ENCODE data around the gene METTL13. TPM values are rescaled to one million over a fixed set of nuclear protein-coding genes. Genes with fewer than 3 reads are reported as not detected.

METTL13 gene
- total and polyA plus RNA-seq, 2 of the 8 experiments (the other 6 are each of a cell fraction or from before 2014, with no cell fraction given), result 38.1 to 66.3 TPM

DNA sequence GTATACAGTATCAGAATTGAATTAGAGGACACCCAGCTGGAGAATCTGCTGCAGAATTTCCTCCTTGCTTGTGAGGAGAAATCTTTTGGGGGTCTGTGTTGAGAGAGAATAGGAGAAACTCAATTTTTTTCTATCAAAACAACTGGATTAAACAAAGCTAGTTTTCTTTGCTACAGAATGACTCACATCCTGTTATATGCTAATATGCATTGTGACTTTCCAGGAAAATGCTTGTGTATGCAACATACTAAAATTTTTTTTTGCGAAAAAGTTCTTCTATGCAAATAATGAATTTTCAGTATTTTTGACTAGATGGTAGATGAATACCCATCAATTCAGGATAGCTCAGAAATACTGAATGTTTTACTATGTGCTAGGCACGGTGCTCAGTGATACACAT, 41.8 kb upstream of the METTL13 start:
- no peak overlapping the region for H3K18ac ChIP-seq (ENCODE audit: extremely low read depth, low read length)
- POLR2A ChIA-PET (ENCODE audit: partially characterized antibody), result no interaction called here

More for the DNA sequence above, 41.8 kb upstream of the METTL13 start:
- Histone ChIP-seq H2BK20ac (ENCODE audit: low read length) (no peak overlapping the region), H3K4me3 (ENCODE audit: extremely low read depth in 1 of 4, insufficient read depth in 2 of 4, low read depth in 3 of 4, low read length in 4 of 4) (no peak overlapping the region), H4K8ac (ENCODE audit: extremely low read depth, insufficient read depth, low read length) (no peak overlapping the region), H4K20me1 (replicated peaks in 1 of 2; ENCODE audit: control insufficient read depth in 1 of 2, insufficient read depth in 2 of 2, low read length in 2 of 2) (no peaks in the 10 kb centered on the region), H2BK5ac (ENCODE audit: low read depth, low read length) (no peak overlapping the region), H2BK120ac (replicated peaks; ENCODE audit: low read depth, low read length) (no peak overlapping the region), H3K23me2 (ENCODE audit: low read depth, low read length) (peaks cover 5% of the 10 kb centered on the region), H3K27ac (ENCODE audit: low read depth, low read length) (no peak overlapping the region), H3K23ac (ENCODE audit: insufficient read length) (no peak overlapping the region), H3K9ac (replicated peaks in 1 of 4; ENCODE audit: extremely low read depth in 1 of 4, low read depth in 3 of 4, low read length in 3 of 4) (no peak overlapping the region), H2AK5ac (ENCODE audit: low read depth, low read length) (no peak overlapping the region), H3K4ac (replicated peaks; ENCODE audit: insufficient read length, low read depth, low read length) (no peak overlapping the region), H3K9me3 (ENCODE audit: insufficient read depth in 2 of 2, low read depth in 1 of 2, low read length in 1 of 2) (no peaks in the 10 kb centered on the region), H3K4me2 (ENCODE audit: insufficient read depth in 1 of 2, low read depth in 2 of 2, low read length in 2 of 2) (no peak overlapping the region), H3K14ac (ENCODE audit: insufficient read length) (no peak overlapping the region), H3K36me3 (ENCODE audit: control insufficient read depth in 2 of 4, insufficient read depth in 4 of 4, low read length in 3 of 4) (peaks cover 0 to 9% (median 0%) of the 10 kb centered on the region in 4 experiments; a peak in 4 of 8 replicates), H3K4me1 (replicated peaks in 1 of 4; ENCODE audit: control insufficient read depth in 3 of 4, insufficient read depth in 4 of 4, low read length in 3 of 4) (peaks cover 0 to 6% (median 1%) of the 10 kb centered on the region in 4 experiments; a peak in 3 of 7 replicates), H2AFZ (ENCODE audit: low read length) (no peak overlapping the region), H4K91ac (replicated peaks; ENCODE audit: insufficient read length, low read length) (no peak overlapping the region), H2BK12ac (ENCODE audit: low read depth, low read length) (no peak overlapping the region), H3K27me3 (replicated peaks in 1 of 4; ENCODE audit: control insufficient read depth in 3 of 4, extremely low read depth in 1 of 4, insufficient read depth in 3 of 4, low read length in 3 of 4) (no peaks in the 10 kb centered on the region), H3K79me2 (ENCODE audit: control insufficient read depth in 1 of 2, insufficient read depth in 2 of 2, low read length in 2 of 2) (peaks cover 0 to 10% of the 10 kb centered on the region in 2 experiments; a peak in 1 of 4 replicates), H2BK15ac (ENCODE audit: low read length) (no peak overlapping the region), H4K5ac (ENCODE audit: insufficient read length, low read depth, low read length) (no peak overlapping the region), H3K79me1 (ENCODE audit: low read depth, low read length) (no peaks in the 10 kb centered on the region), H3K56ac (replicated peaks; ENCODE audit: insufficient read length, low read depth, low read length) (no peak overlapping the region)
- no peak for TF ChIP-seq BCL11A (IDR thresholded peaks at IDR 0.05; ENCODE audit: low read depth in 2 of 2, low read length in 2 of 2)
- whole genome bisulfite sequencing, 2 experiments (ENCODE audit: extremely low coverage in 1 of 2, insufficient coverage in 1 of 2, insufficient read length in 1 of 2, insufficient replicate concordance in 2 of 2, low coverage in 1 of 2, low lambda C conversion rate in 2 of 2, missing lambda C conversion rate in 1 of 2), result 95% methylated on average over 2 of the region's 2 CpGs; no CpG with 5 or more reads in 1 of the 2 experiments
- DNase-seq (ENCODE audit: low read depth in 1 of 2, low spot score in 2 of 2) (no peak), FAIRE-seq (no peak)
- CTCF ChIA-PET (ENCODE audit: partially characterized antibody), result interaction anchor here (1.2 to 2.7 kb wide), 6 partner anchors 10 to 94 kb away, joined by 3 to 18 read pairs (median 4); no protein-coding TSS in a partner anchor
